HEK293T (cell line): Measurements from ENCODE around the gene KPNA1.

Source experiments
- ARNT ChIP-seq: fragments of 450-650 bp; IDR thresholded peaks from 2 replicates; pipeline ENCODE4 v1.6.1; 2017; ENCODE audit warnings: mild to moderate bottlenecking
- FOXA1 ChIP-seq: fragments of 450-650 bp; IDR thresholded peaks from 2 replicates; pipeline ENCODE4 v1.6.1; 2016; ENCODE audit warnings: mild to moderate bottlenecking
- FOXM1 ChIP-seq: fragments of 450-650 bp; IDR thresholded peaks from 2 replicates; pipeline ENCODE4 v1.6.1; 2017; ENCODE audit warnings: mild to moderate bottlenecking, borderline replicate concordance
- PKNOX1 ChIP-seq: fragments of 450-650 bp; IDR thresholded peaks from 2 replicates; pipeline ENCODE4 v1.6.1; 2016
- SP1 ChIP-seq: fragments of 450-650 bp; IDR thresholded peaks from 2 replicates; pipeline ENCODE4 v1.6.1; 2017
- SUZ12 ChIP-seq: fragments of 450-650 bp; IDR thresholded peaks from 2 replicates; pipeline ENCODE4 v1.6.1; 2016; ENCODE audit warnings: mild to moderate bottlenecking
- ZNF384 ChIP-seq: fragments of 450-650 bp; IDR thresholded peaks from 2 replicates; pipeline ENCODE4 v1.6.1; 2016

GRCh38 chr3:122407946-122408345 lies 106.8 kb downstream of the KPNA1 start:
- no peak for TF ChIP-seq PKNOX1
- TF ChIP-seq SUZ12, result no peak
- no peak for TF ChIP-seq SP1
- no peak for TF ChIP-seq FOXA1
- TF ChIP-seq ZNF384, result no peak
- TF ChIP-seq FOXM1, result no peak
- no peak for TF ChIP-seq ARNT
